HAP-1 (cell line): ENCODE measurements around the gene C1QL3.

Experiments
- DNase-seq, 2 experiments: peaks; one replicate each; pipeline ENCODE4 v3.0.0-alpha.2; 2016 to 2020; ENCODE audit warnings: low spot score in 2 of 2
- H3K27me3 ChIP-seq: fragments of 250-450 bp; sonication (Bioruptor Pico); 2 replicates; pipeline ENCODE4 v1.5.1; 2020; ENCODE audit warnings: low read depth, mild to moderate bottlenecking, moderate library complexity
- H3K36me3 ChIP-seq: fragments of 250-450 bp; sonication (Bioruptor Pico); replicated peaks from 2 replicates; pipeline ENCODE4 v1.5.1; 2020; ENCODE audit warnings: mild to moderate bottlenecking
- H3K4me1 ChIP-seq: fragments of 250-450 bp; sonication (Bioruptor Pico); 2 replicates; pipeline ENCODE4 v1.5.1; 2020; ENCODE audit warnings: mild to moderate bottlenecking
- H3K4me3 ChIP-seq: fragments of 250-450 bp; sonication (Bioruptor Pico); 2 replicates; pipeline ENCODE4 v1.5.1; 2020; ENCODE audit warnings: mild to moderate bottlenecking, moderate library complexity
- H3K9me3 ChIP-seq: fragments of 250-450 bp; sonication (Bioruptor Pico); 2 replicates; pipeline ENCODE4 v1.5.1; 2020; ENCODE audit warnings: mild to moderate bottlenecking, moderate library complexity
- in situ Hi-C: fragments of 300-500 bp; cut with MboI; formaldehyde crosslinking; loops from 3 replicates; pipeline ENCODE4 v1.14.3; 2020; ENCODE audit warnings: low sequenced_read_pairs, inconsistent platforms, mixed read lengths

C1QL3 gene

GRCh38 chr10:16521311-16522016 lies at the start of gene C1QL3:
C1QL3 (minus strand) TSS chr10:16521879; CDS start chr10:16521065, 814 bp downstream.
- Histone ChIP-seq H3K36me3 (no peaks in the 10 kb centered on the region), H3K4me3 (no peak within 1 kb of the TSS), H3K27me3 (no peaks in the 10 kb centered on the region), H3K9me3 (no peaks in the 10 kb centered on the region), H3K4me1 (no peaks in the 10 kb centered on the region)
- DNase-seq, result no peak
- in situ Hi-C loops, result no loop called here

DNA sequence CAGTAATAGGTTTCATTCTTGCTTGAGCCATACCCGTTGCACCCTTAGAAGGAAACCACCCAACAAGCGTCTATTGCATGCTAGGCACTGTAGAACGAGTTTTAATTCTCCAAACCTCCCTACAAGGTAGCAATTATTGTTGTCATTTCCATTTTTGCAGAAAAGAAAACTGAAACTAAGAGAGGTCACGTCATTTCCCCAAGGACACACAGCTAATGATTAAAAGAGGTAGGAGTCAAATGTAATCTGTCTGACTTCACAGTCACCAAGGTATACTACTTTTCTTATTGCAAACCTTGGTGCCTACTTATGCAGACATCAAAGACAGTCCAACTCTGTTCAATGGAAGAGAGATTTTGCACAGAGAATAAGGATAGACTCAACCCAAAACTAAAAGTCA lies 49.1 kb upstream of the C1QL3 start:
- Histone ChIP-seq H3K4me1 (no peaks in the 10 kb centered on the region), H3K4me3 (no peak overlapping the region), H3K27me3 (no peaks in the 10 kb centered on the region), H3K36me3 (no peaks in the 10 kb centered on the region), H3K9me3 (no peaks in the 10 kb centered on the region)
- no peak for DNase-seq
- in situ Hi-C loops, result no loop called here

DNA sequence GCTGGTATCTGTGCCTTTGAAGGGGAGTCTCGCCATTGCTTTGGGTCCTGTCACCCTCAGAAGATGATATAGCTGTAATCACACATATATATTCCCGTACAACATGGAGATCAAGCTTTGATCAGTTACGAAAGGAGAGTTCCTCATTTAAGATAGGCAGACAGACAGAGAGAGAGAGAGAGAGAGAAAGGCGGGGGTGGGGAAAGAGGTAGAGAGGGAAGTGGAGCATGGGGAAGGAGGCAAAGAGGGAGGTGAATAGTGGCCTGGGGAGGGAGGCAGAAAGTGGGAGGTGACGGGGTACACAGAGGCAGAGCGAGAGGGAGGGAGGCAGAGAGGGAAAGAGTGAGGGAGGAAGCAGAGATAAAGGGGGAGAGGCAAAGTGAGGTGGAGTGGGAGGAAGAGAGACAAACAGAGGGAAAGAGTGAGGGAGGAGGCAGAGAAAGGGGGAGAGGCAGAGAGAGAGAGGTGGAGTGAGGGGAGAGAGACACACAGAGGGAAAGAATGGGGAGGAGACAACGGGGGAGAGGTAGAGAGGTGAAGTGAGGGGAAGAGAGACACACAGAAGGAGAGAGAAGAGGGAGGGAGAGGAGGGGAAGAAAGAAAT lies 44.6 kb upstream of the C1QL3 start:
- in situ Hi-C loops, result no loop called here
- H3K4me1 ChIP-seq, result no peaks in the 10 kb centered on the region
- no peak overlapping the region for H3K4me3 ChIP-seq
- 0 out of 2 replicates have a peak, but pooled peaks cover 3% of the 10 kb centered on the region for H3K27me3 ChIP-seq
- no peaks in the 10 kb centered on the region for H3K9me3 ChIP-seq
- H3K36me3 ChIP-seq, result no peaks in the 10 kb centered on the region
- DNase-seq, result no peak

GRCh38 chr10:16565604-16566003 lies 43.9 kb upstream of the C1QL3 start:
- no peak for DNase-seq
- no peaks in the 10 kb centered on the region for H3K36me3 ChIP-seq
- H3K27me3 ChIP-seq, result 0 out of 2 replicates have a peak, but pooled peaks cover 3% of the 10 kb centered on the region
- H3K9me3 ChIP-seq, result no peaks in the 10 kb centered on the region
- in situ Hi-C loops, result no loop called here
- no peak overlapping the region for H3K4me3 ChIP-seq
- H3K4me1 ChIP-seq, result no peaks in the 10 kb centered on the region

- no peak overlapping the region for H3K4me3 ChIP-seq
- H3K36me3 ChIP-seq, result no peaks in the 10 kb centered on the region
- 0 out of 2 replicates have a peak, but pooled peaks cover 3% of the 10 kb centered on the region for H3K27me3 ChIP-seq
- H3K4me1 ChIP-seq, result no peaks in the 10 kb centered on the region
- DNase-seq, result no peak
- in situ Hi-C loops, result no loop called here
- no peaks in the 10 kb centered on the region for H3K9me3 ChIP-seq
Observed at GRCh38 chr10:16562891-16563290, 41.2 kb upstream of the C1QL3 start.

DNA sequence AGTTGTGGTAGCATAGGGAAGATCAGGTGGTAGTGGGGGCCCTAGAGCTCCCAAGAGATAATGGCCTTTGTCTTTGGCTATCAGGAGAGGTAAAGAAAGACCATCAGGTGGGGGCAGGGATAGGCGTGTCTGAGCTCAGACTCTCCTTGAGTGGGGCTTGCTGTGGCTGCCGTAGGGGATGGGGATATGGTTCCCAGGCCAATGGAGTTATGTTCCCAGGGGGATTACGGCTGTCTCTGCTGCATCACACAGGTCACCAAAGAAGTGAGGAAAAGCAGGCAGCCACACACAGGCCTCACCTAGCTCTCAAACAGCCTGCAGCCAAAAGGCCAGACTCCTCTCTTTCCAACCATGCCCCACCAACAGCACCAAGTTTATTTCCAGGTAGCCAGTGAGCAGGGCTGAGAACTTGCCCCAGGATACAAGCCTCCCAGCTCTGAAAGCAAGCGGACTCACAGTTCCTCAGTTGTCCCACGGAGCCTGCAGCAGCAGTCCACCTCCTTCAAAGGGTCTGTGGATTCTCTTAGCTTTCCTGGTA lies 37.6 kb upstream of the C1QL3 start:
- H3K4me3 ChIP-seq, result no peak overlapping the region
- no peaks in the 10 kb centered on the region for H3K9me3 ChIP-seq
- 0 out of 2 replicates have a peak, but pooled peaks cover 3% of the 10 kb centered on the region for H3K27me3 ChIP-seq
- H3K4me1 ChIP-seq, result no peaks in the 10 kb centered on the region
- no peaks in the 10 kb centered on the region for H3K36me3 ChIP-seq
- in situ Hi-C loops, result no loop called here
- no peak for DNase-seq

DNA sequence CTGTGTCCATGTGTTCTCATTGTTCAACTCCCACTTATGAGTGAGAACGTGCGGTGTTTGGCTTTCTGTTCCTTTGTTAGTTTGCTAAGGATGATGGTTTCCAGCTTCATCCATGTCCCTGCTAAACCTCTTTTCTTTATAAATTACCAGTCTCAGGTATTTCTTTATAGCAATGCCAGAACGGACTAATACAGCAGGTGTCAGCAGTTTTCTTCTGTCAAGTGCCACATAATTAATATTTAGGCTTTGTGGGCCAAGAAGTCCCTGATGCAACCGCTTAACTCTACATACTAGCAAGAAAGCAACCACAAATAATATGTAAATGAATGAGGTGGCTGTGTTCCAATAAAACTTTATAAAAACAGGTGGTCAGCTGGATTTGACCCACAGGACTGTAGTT lies 26.3 kb upstream of the C1QL3 start:
- DNase-seq, result no peak
- in situ Hi-C loops, result no loop called here
- Histone ChIP-seq H3K36me3 (no peaks in the 10 kb centered on the region), H3K27me3 (no peaks in the 10 kb centered on the region), H3K4me1 (no peaks in the 10 kb centered on the region), H3K4me3 (no peak overlapping the region), H3K9me3 (no peaks in the 10 kb centered on the region)

GRCh38 chr10:16545116-16545736 lies 23.5 kb upstream of the C1QL3 start:
- in situ Hi-C loops, result no loop called here
- DNase-seq, result peak in 1 of 2 experiments; percentile 37

DNA sequence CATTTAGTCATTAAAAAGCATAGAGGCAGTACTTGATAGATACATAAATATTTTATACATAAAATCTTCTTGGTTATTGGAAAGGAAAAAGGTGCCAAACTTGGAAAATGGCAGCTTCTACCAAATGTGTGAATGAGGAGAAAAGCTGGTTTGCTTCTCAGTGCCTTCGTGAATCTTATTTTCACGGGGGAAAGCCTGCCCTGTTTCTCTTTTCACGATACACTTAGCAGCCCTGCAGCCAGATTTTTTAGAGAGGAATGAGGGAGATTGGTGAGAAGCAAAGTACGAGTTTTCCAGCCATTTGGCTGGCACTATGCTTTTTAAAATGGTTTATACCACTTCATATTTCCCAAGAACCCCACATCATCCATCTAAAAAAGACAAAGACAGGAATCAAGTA lies 22.9 kb upstream of the C1QL3 start:
- Histone ChIP-seq H3K36me3 (no peaks in the 10 kb centered on the region), H3K27me3 (no peaks in the 10 kb centered on the region), H3K9me3 (no peaks in the 10 kb centered on the region), H3K4me1 (no peaks in the 10 kb centered on the region), H3K4me3 (no peak overlapping the region)
- in situ Hi-C loops, result no loop called here
- DNase-seq, result no peak

More at GRCh38 chr10:16545116-16545736, 23.5 kb upstream of the C1QL3 start:
- Histone ChIP-seq H3K36me3 (no peaks in the 10 kb centered on the region), H3K9me3 (no peaks in the 10 kb centered on the region), H3K4me1 (no peaks in the 10 kb centered on the region), H3K27me3 (no peaks in the 10 kb centered on the region), H3K4me3 (no peak overlapping the region)

DNA sequence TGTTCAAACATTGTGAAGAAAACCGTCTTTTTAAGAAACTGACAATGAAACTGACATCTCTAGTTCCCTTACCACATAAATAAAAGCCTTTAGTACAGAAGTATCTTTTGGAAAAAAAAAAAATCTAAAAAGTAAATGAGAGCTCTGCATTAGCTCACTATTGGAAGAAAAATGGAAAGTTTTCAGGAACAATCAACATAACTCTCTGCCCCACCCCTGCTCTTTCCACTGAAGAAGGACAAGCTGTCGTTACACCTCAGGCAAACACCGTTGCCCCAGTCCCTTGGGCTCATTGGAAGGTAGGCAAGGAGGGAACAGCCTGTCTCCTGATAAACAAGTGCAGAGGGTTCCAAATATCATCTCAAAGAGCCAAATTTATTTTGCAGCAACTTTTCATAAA lies 22.4 kb upstream of the C1QL3 start:
- DNase-seq, result no peak
- Histone ChIP-seq H3K27me3 (no peaks in the 10 kb centered on the region), H3K4me1 (no peaks in the 10 kb centered on the region), H3K36me3 (no peaks in the 10 kb centered on the region), H3K9me3 (no peaks in the 10 kb centered on the region), H3K4me3 (no peak overlapping the region)
- in situ Hi-C loops, result no loop called here

DNA sequence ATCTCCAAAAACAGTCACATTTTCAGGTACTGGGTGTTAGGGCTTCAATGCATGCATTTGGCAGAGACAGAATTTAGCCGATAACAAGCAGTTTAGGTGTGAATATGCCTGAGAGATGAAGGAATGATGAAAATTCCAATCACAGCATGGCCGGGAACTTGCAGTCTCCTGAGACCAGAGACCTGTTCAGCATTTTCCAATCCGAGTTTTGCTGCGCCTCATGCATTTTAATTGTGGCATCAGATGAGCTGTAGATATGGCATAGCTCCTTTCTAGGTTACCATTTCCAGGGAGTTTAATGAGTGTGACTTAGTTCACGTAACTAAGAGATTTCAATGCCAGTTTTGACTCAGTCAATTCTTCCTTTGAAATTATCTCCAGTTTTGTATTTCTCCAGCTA lies 14.5 kb upstream of the C1QL3 start:
- H3K4me3 ChIP-seq, result no peak overlapping the region
- H3K27me3 ChIP-seq, result no peaks in the 10 kb centered on the region
- H3K9me3 ChIP-seq, result no peaks in the 10 kb centered on the region
- H3K4me1 ChIP-seq, result no peaks in the 10 kb centered on the region
- no peak for DNase-seq
- H3K36me3 ChIP-seq, result no peaks in the 10 kb centered on the region
- in situ Hi-C loops, result no loop called here

DNA sequence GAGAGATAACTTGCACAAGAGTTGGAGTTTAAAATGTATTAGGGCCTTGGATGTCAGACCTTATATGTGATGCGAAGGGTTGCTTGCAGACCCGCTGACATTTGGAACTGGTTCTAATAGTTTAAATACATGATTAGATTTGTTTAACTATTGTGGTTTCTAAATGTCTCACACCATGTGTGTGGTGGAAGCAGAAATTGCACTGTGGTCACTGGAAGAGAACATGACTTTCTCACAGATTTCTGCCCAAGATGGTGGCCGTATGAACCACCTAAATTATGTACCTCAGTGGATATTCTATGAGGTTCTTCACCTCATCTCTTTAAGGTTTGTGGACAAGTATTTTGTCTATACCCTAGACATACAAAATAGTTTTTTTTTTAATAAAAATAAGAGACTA lies 8.2 kb upstream of the C1QL3 start:
- no peak for DNase-seq
- no peaks in the 10 kb centered on the region for H3K36me3 ChIP-seq
- no peak overlapping the region for H3K4me3 ChIP-seq
- no peaks in the 10 kb centered on the region for H3K9me3 ChIP-seq
- no peaks in the 10 kb centered on the region for H3K4me1 ChIP-seq
- in situ Hi-C loops, result no loop called here
- H3K27me3 ChIP-seq, result no peaks in the 10 kb centered on the region

GRCh38 chr10:16527452-16527851 lies 5.8 kb upstream of the C1QL3 start:
- no peak for DNase-seq
- Histone ChIP-seq H3K4me1 (no peaks in the 10 kb centered on the region), H3K36me3 (no peaks in the 10 kb centered on the region), H3K27me3 (no peaks in the 10 kb centered on the region), H3K4me3 (no peak overlapping the region), H3K9me3 (no peaks in the 10 kb centered on the region)
- in situ Hi-C loops, result no loop called here

DNA sequence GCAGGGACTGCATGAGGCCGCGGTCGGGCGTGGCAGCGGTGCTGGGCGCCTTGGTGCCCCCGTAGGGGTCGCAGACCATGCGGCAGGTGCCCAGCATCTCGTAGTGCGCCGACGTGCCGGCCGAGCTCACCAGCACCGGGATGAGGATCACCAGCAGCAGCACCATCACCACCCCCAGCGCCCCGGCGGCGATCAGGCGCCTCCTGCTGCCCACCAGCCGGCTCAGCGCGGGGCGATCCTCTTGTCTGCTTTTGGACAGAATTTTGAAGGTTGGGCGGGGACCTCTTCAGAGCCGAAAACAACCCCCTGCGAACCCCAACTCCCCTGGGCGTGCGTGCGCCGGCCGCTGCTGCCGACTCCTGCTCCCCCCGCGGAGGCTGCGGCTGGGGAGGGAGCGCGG lies 779 bp downstream of the C1QL3 start:
- Histone ChIP-seq H3K36me3 (no peaks in the 10 kb centered on the region), H3K9me3 (no peaks in the 10 kb centered on the region), H3K4me3 (no peak overlapping the region), H3K4me1 (no peaks in the 10 kb centered on the region), H3K27me3 (no peaks in the 10 kb centered on the region)
- in situ Hi-C loops, result no loop called here
- no peak for DNase-seq
